ENCODE measurements around the gene FFAR2. TPM values are rescaled to one million over a fixed set of nuclear protein-coding genes. Genes with fewer than 3 reads are reported as not detected.

FFAR2 gene
- total RNA-seq, 1 experiment from 2014 or later: not detected

DNA sequence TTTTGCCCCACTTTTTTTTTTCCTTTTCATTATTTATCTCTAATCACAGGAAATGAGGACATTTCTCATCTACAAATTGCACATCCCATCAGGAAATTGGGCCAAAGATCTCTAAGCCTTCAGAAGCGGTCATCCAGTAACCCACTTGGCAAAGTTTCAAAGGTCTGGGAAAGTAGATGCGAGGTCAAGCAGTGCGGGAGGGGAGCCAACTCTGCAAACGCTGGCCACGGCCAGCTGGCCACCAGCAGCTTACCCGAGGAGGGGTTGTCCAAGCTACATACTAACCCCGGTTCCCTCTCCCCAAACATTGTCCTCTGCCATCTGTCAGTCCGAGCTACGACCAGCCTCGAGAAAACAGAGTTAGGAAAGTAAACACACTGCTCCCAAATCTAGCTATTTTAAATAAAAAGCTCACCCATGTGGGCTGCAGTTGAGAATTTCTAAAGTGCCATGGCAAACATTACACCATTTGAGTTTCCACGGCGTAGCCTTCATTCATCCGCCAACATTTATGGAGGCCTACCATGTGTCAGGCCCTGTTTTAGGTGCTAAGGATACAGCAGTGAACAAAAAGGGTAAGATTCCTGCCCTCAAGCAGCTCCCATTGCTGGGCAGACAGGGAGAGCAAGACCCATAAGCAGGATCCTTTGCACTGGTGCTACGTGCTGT, 11.5 kb downstream of the FFAR2 start:
- no peak for DNase-seq
- Histone ChIP-seq H3K23me2 (ENCODE audit: insufficient read length, low read depth, low read length, poor library complexity, severe bottlenecking) (no peaks in the 10 kb centered on the region), H4K5ac (ENCODE audit: insufficient read length, low read depth, low read length) (no peak overlapping the region), H3K56ac (ENCODE audit: insufficient read length, low read depth, low read length) (no peak overlapping the region), H3K4ac (ENCODE audit: low read depth, low read length) (no peak overlapping the region), H2AK5ac (ENCODE audit: insufficient read length, low read length) (no peak overlapping the region), H4K91ac (ENCODE audit: insufficient read length, low read depth, low read length) (no peak overlapping the region), H2AFZ (ENCODE audit: low read length) (no peak overlapping the region), H2BK12ac (ENCODE audit: insufficient read length, low read depth, low read length) (no peak overlapping the region), H2BK20ac (ENCODE audit: low read depth, low read length, poor library complexity, severe bottlenecking) (no peak overlapping the region), H4K20me1 (ENCODE audit: control insufficient read depth, insufficient read depth, insufficient read length) (no peaks in the 10 kb centered on the region), H3K18ac (ENCODE audit: insufficient read length, low read depth, low read length) (no peak overlapping the region), H2BK120ac (ENCODE audit: low read depth, low read length, poor library complexity, severe bottlenecking) (no peak overlapping the region), H3K79me1 (ENCODE audit: insufficient read depth, low read depth, low read length, poor library complexity, severe bottlenecking) (no peaks in the 10 kb centered on the region), H3K4me2 (ENCODE audit: insufficient read depth, insufficient read length, low read length) (no peak overlapping the region), H2BK5ac (ENCODE audit: insufficient read length, low read length) (no peak overlapping the region), H3K27me3 (ENCODE audit: insufficient read depth, low read length) (no peaks in the 10 kb centered on the region), H3K9me3 (ENCODE audit: control insufficient read depth, low read depth, low read length) (no peaks in the 10 kb centered on the region), H4K8ac (replicated peaks; ENCODE audit: insufficient read length, low read depth, low read length) (no peak overlapping the region), H3K23ac (ENCODE audit: insufficient read length, low read depth, low read length) (no peak overlapping the region), H3K79me2 (ENCODE audit: insufficient read depth, low read length) (no peaks in the 10 kb centered on the region), H3K4me1 (ENCODE audit: insufficient read depth, low read length) (no peaks in the 10 kb centered on the region), H3T11ph (ENCODE audit: low read length) (no peak overlapping the region), H2BK15ac (ENCODE audit: low read depth, low read length) (no peak overlapping the region), H3K9ac (ENCODE audit: extremely low read depth, insufficient read length, low read length) (no peak overlapping the region), H3K27ac (ENCODE audit: insufficient read length, low read depth, low read length) (no peak overlapping the region), H3K14ac (ENCODE audit: insufficient read depth, low read length) (no peak overlapping the region)
- Mint-ChIP-seq H3K27ac (no peak overlapping the region), H3K4me1 (peaks cover 0 to 11% of the 10 kb centered on the region in 2 experiments; a peak in 3 of 4 replicates), H3K9me3 (no peaks in the 10 kb centered on the region), H3K4me3 (no peak overlapping the region; a peak in 1 of 5 replicates), H3K36me3 (ENCODE audit: insufficient read depth in 1 of 3, low read depth in 3 of 3) (no peaks in the 10 kb centered on the region), H3K27me3 (ENCODE audit: low read depth) (peaks cover 7% of the 10 kb centered on the region)
- TF ChIP-seq, protein P1, sequence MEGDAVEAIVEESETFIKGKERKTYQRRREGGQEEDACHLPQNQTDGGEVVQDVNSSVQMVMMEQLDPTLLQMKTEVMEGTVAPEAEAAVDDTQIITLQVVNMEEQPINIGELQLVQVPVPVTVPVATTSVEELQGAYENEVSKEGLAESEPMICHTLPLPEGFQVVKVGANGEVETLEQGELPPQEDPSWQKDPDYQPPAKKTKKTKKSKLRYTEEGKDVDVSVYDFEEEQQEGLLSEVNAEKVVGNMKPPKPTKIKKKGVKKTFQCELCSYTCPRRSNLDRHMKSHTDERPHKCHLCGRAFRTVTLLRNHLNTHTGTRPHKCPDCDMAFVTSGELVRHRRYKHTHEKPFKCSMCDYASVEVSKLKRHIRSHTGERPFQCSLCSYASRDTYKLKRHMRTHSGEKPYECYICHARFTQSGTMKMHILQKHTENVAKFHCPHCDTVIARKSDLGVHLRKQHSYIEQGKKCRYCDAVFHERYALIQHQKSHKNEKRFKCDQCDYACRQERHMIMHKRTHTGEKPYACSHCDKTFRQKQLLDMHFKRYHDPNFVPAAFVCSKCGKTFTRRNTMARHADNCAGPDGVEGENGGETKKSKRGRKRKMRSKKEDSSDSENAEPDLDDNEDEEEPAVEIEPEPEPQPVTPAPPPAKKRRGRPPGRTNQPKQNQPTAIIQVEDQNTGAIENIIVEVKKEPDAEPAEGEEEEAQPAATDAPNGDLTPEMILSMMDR (conservative IDR thresholded peaks at IDR 0.05): no peak
- no CpG with 5 or more reads among the region's 14 CpGs for WGBS (ENCODE audit: extremely low coverage, insufficient read length, low lambda C conversion rate)

Measured in H9 (cell line).